NT2/D1 (cell line): ENCODE measurements around the gene PTGIR.

Source experiments
- YY1 ChIP-seq: IDR thresholded peaks from 2 replicates; pipeline ENCODE4 v1.6.1; 2011; ENCODE audit not compliant: insufficient read length, insufficient read depth
- ZNF274 ChIP-seq: IDR thresholded peaks from 2 replicates; pipeline ENCODE4 v1.6.1; 2011; ENCODE audit warnings: mild to moderate bottlenecking, low read depth, low read length

GRCh38 chr19:46606681-46607447 is 18.0 kb downstream of the PTGIR start:
- TF ChIP-seq YY1: no peak
- no peak for TF ChIP-seq ZNF274
